Measurements from ENCODE around the gene CSPG4. TPM values are rescaled to one million over a fixed set of nuclear protein-coding genes. Genes with fewer than 3 reads are reported as not detected.
"Not testable (repeated sequence)": the region's sequence is repeated elsewhere in the genome, so short reads cannot be mapped to it uniquely, and the experiment has no call there.

Gene CSPG4
- total RNA-seq, 1 donor from 2014 or later = 0.41 TPM

GRCh38 chr15:75704618-75705017 lies 8.0 kb downstream of the CSPG4 start:
- DNase-seq (ENCODE audit: low spot score, unreplicated experiment) = no peak
- TF ChIP-seq CTCF (IDR thresholded peaks at IDR 0.05; ENCODE audit: unreplicated experiment) = no peak
- Mint-ChIP-seq H3K9me3 (ENCODE audit: low read depth) (no peaks in the 10 kb centered on the region), H3K4me1 (ENCODE audit: low read depth) (no peaks in the 10 kb centered on the region), H3K27ac (no peak overlapping the region), H3K27me3 (peaks cover 16% of the 10 kb centered on the region), H3K4me3 (ENCODE audit: low read depth) (no peak overlapping the region), H3K36me3 (ENCODE audit: insufficient read depth) (no peaks in the 10 kb centered on the region)

DNA sequence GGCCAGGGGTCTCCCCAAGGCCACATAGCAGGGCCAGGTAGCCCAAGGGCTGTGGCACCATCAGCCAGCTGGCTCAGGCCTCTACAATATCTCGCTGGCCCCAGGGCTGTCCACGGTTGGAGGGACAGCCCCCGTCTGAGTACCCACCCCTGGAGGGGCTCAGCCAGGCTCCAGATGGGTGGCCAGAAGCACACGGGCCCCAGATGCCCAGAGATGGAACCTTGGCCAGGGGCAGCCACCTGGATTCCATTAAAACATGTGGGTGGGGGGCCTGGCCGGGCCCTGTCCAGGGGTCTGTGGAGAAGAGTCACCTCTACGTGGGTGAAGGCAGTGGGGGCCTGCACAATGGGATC lies 8.4 kb downstream of the CSPG4 start:
- Mint-ChIP-seq H3K27me3 (peaks cover 16% of the 10 kb centered on the region), H3K9me3 (ENCODE audit: low read depth) (no peaks in the 10 kb centered on the region), H3K4me1 (ENCODE audit: low read depth) (no peaks in the 10 kb centered on the region), H3K4me3 (ENCODE audit: low read depth) (no peak overlapping the region), H3K27ac (no peak overlapping the region), H3K36me3 (ENCODE audit: insufficient read depth) (no peaks in the 10 kb centered on the region)
- TF ChIP-seq CTCF (IDR thresholded peaks at IDR 0.05; ENCODE audit: unreplicated experiment) = no peak
- no peak for DNase-seq (ENCODE audit: low spot score, unreplicated experiment)

DNA sequence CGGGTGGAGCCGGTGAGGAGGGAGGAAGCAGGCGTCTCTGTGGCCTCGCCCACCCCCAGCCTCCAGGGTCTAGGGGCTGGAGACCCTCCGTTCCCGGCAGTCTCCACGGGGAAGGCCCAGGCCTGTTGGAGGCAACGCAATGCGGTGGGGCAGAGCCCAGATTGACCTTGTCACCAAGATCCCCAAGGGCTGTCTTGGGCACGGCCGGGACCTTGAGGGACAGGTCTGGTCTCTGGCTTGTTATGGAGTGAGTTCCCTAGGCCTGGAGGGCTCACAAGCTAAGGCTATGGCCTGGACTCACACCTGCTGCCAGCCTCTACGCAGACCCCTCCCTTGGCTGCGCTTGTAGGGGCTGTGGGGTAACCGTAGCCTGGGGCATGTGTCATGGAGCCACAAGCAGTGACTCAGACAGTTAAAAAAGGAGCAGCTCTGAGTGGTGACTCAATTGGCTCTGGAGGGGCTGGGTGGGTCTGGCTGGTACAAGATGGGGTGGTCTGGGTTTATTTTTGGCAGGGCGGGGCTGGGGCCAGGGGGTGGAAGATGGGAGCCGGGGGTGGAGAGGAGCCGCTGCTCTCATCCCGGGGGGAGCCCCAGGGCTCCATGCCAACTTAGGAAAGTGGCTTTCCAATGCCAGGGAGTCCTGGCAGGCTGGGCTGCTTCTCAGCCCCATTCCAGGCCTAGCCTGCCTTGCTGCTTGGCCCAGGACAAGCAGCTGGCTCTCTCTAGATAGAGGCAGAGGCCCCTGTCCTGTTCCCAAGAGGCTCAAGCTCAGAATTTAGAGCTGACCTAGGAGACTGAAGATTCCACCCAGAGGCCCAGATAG lies 9.0 kb downstream of the CSPG4 start:
- H3K36me3 Mint-ChIP-seq (ENCODE audit: insufficient read depth); DNase-seq (ENCODE audit: low spot score, unreplicated experiment); H3K4me1 Mint-ChIP-seq (ENCODE audit: low read depth); H3K9me3 Mint-ChIP-seq (ENCODE audit: low read depth); H3K4me3 Mint-ChIP-seq (ENCODE audit: low read depth); H3K27ac Mint-ChIP-seq: not testable (repeated sequence)
- peaks cover 12% of the 10 kb centered on the region for H3K27me3 Mint-ChIP-seq

DNA sequence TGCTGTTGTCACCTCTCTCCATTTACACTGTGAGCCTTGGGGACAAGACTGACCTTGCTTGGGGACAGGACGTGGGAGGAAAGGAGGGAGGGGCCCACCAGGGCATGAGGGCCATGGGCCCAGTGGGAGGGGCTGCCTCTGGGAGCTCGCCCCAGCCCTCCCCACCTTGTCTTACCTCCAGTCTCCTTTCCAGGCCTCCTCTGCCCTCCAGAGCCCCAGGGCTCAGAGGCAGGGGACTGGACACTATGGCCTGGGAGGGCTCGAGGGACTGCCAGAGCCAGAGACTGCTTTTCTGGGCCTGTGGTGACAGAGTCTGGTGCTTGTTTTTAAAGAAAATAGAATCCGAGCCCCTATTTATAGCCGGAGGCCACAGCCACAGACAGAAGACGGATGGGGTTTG lies 10.2 kb downstream of the CSPG4 start:
- DNase-seq (ENCODE audit: low spot score, unreplicated experiment) = no peak
- H3K36me3 Mint-ChIP-seq (ENCODE audit: insufficient read depth) = no peaks in the 10 kb centered on the region
- H3K4me3 Mint-ChIP-seq (ENCODE audit: low read depth) = no peak overlapping the region

DNA sequence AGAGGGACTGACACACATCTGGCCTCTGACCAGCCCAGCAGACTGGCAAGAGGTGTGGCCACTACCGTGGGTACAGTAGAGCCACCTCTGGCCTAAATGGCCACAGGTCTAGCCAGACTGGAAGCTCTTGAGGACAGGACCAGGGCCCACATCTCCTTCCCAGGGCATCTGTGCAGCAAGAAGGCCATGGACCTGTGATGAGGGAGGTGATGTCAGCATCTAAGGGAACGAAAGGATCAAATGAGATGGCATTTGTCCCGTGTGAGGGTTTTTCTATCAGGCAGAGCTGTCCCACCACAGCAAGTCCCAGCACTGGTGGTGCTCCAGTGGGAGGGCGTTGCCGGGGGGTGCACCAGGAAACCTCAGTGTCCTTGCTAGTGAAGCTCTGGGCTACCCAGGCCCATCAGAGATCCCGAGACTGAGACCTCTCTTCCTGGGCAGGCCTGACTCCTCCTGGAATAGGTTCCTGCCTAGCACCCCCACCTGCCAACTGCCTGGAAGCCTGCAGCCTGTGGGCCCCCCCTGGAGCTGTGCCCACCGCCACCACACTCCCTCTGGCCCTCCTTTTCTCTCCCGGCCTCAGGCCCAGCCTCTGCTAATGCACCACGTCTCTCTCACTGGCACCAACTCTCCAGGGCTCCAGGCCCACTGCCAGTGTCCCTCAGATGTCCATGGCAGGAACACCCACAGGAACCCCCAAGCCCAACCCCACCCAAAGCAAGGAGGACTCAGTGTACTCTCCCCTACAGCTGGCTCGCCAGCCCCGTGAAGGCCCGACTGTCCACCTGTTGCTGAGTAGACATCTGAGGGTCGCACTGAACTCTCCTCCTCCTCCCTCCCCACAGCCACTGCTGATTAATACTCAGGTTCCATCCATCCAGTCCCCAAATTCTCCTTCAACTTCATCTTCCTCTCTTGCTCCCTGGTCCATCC lies 11.3 kb downstream of the CSPG4 start:
- not testable (repeated sequence) for H3K9me3 Mint-ChIP-seq (ENCODE audit: low read depth); H3K36me3 Mint-ChIP-seq (ENCODE audit: insufficient read depth); H3K4me3 Mint-ChIP-seq (ENCODE audit: low read depth); DNase-seq (ENCODE audit: low spot score, unreplicated experiment); H3K27ac Mint-ChIP-seq; H3K4me1 Mint-ChIP-seq (ENCODE audit: low read depth)
- H3K27me3 Mint-ChIP-seq = peaks cover 17% of the 10 kb centered on the region

More for the DNA sequence above, 10.2 kb downstream of the CSPG4 start:
- no peaks in the 10 kb centered on the region for H3K9me3 Mint-ChIP-seq (ENCODE audit: low read depth)
- H3K27ac Mint-ChIP-seq = no peak overlapping the region
- no peak for TF ChIP-seq CTCF (IDR thresholded peaks at IDR 0.05; ENCODE audit: unreplicated experiment)
- H3K4me1 Mint-ChIP-seq (ENCODE audit: low read depth) = no peaks in the 10 kb centered on the region
- peaks cover 17% of the 10 kb centered on the region for H3K27me3 Mint-ChIP-seq

- H3K4me1 Mint-ChIP-seq (ENCODE audit: low read depth); H3K9me3 Mint-ChIP-seq (ENCODE audit: low read depth); H3K36me3 Mint-ChIP-seq (ENCODE audit: insufficient read depth); H3K4me3 Mint-ChIP-seq (ENCODE audit: low read depth); H3K27ac Mint-ChIP-seq; DNase-seq (ENCODE audit: low spot score, unreplicated experiment): not testable (repeated sequence)
- H3K27me3 Mint-ChIP-seq = peaks cover 14% of the 10 kb centered on the region
Measured at GRCh38 chr15:75699961-75700874, 12.4 kb downstream of the CSPG4 start.

DNA sequence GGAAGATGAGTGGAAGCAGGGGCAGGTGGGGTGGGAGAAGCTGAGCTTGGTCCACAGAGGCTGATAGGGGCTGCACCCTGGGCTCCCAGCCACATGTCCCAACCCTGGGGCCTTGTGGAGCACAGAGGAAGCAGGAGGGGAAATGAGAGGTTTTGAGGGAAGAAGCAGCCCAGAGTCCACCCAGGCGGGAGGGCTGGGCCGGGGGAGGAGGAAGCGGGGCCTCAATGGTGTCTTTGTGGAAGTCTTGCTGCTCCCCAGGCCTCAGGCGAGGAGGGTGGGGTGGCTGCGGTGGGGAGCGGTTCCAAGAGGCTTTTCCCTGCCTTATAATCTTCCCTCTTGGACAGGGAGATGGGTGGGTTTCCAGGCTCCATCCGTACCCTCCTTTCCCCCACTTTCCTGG lies 13.1 kb downstream of the CSPG4 start:
- not testable (repeated sequence) for H3K36me3 Mint-ChIP-seq (ENCODE audit: insufficient read depth); H3K9me3 Mint-ChIP-seq (ENCODE audit: low read depth); H3K27ac Mint-ChIP-seq; DNase-seq (ENCODE audit: low spot score, unreplicated experiment); H3K4me1 Mint-ChIP-seq (ENCODE audit: low read depth); H3K4me3 Mint-ChIP-seq (ENCODE audit: low read depth)
- H3K27me3 Mint-ChIP-seq = peaks cover 14% of the 10 kb centered on the region

- H3K4me1 Mint-ChIP-seq (ENCODE audit: low read depth); H3K36me3 Mint-ChIP-seq (ENCODE audit: insufficient read depth); DNase-seq (ENCODE audit: low spot score, unreplicated experiment); H3K9me3 Mint-ChIP-seq (ENCODE audit: low read depth); H3K27ac Mint-ChIP-seq; H3K4me3 Mint-ChIP-seq (ENCODE audit: low read depth): not testable (repeated sequence)
- H3K27me3 Mint-ChIP-seq = peaks cover 14% of the 10 kb centered on the region
Measured at GRCh38 chr15:75697974-75698747, 14.5 kb downstream of the CSPG4 start.
